Thyroid gland (tissue), 4 donors: ENCODE data around the gene SLC2A9.

ENCODE experiments used
- CTCF ChIP-seq, 6 experiments: fragments of 200-600 bp in 3 of 6; fragments of 450-650 bp in 3 of 6; sonication (generic) in 3 of 6; IDR thresholded peaks; one replicate each; pipeline ENCODE4 v1.5.1; 2016 to 2019; ENCODE audit warnings: antibody characterized with exemption in 6 of 6, mild to moderate bottlenecking in 2 of 6, inconsistent platforms in 1 of 6, moderate library complexity in 1 of 6
- POLR2A ChIP-seq, 2 donors: fragments of 450-650 bp; IDR thresholded peaks; one replicate each; pipeline ENCODE4 v1.6.1; 2017; ENCODE audit warnings: antibody characterized with exemption in 2 of 2, mild to moderate bottlenecking in 2 of 2, moderate library complexity in 1 of 2

- TF ChIP-seq CTCF (IDR thresholded peaks at IDR 0.05) (peak in 1 of 6 experiments; percentile 11), POLR2A (IDR thresholded peaks at IDR 0.05) (no peak)
Measured at GRCh38 chr4:10006601-10007435, 14.5 kb downstream of the SLC2A9 start.
